ENCODE data around the gene KCNJ12. TPM values are rescaled to one million over a fixed set of nuclear protein-coding genes. Genes with fewer than 3 reads are reported as not detected.
"Not testable (repeated sequence)": the region's sequence is repeated elsewhere in the genome, so short reads cannot be mapped to it uniquely, and the experiment has no call there.

Gene KCNJ12
- total RNA-seq, 1 experiment from 2014 or later, result 0.21 TPM

GRCh38 chr17:21439015-21439336, 62.8 kb downstream of the KCNJ12 start:
- DNase-seq (ENCODE audit: low read depth), result not testable (repeated sequence)

- no peak for DNase-seq (ENCODE audit: low read depth)
Observed at GRCh38 chr17:21445091-21445650, 69.0 kb downstream of the KCNJ12 start.

- DNase-seq (ENCODE audit: low read depth), result not testable (repeated sequence)
Observed at GRCh38 chr17:21447552-21447951, 71.4 kb downstream of the KCNJ12 start.

GRCh38 chr17:21449891-21450290, 73.7 kb downstream of the KCNJ12 start:
- DNase-seq (ENCODE audit: low read depth), result not testable (repeated sequence)

GRCh38 chr17:21451975-21452374, 75.8 kb downstream of the KCNJ12 start:
- DNase-seq (ENCODE audit: low read depth), result no peak

- no peak for DNase-seq (ENCODE audit: low read depth)
Observed at GRCh38 chr17:21452377-21453143, 76.4 kb downstream of the KCNJ12 start.

- no peak for DNase-seq (ENCODE audit: low read depth)
Observed at GRCh38 chr17:21453144-21453898, 77.2 kb downstream of the KCNJ12 start.

GRCh38 chr17:21454006-21454405, 77.8 kb downstream of the KCNJ12 start:
- DNase-seq (ENCODE audit: low read depth), result not testable (repeated sequence)

GRCh38 chr17:21454441-21454840, 78.3 kb downstream of the KCNJ12 start:
- no peak for DNase-seq (ENCODE audit: low read depth)

GRCh38 chr17:21455761-21456160, 79.6 kb downstream of the KCNJ12 start:
- no peak for DNase-seq (ENCODE audit: low read depth)

- DNase-seq (ENCODE audit: low read depth), result not testable (repeated sequence)
Observed at GRCh38 chr17:21456449-21456848, 80.3 kb downstream of the KCNJ12 start.

- DNase-seq (ENCODE audit: low read depth), result peak; percentile 95
Observed at GRCh38 chr17:21457051-21458026, 81.2 kb downstream of the KCNJ12 start.

- no peak for DNase-seq (ENCODE audit: low read depth)
Observed at GRCh38 chr17:21458054-21458453, 81.9 kb downstream of the KCNJ12 start.

- no peak for DNase-seq (ENCODE audit: low read depth)
Observed at GRCh38 chr17:21459536-21459935, 83.4 kb downstream of the KCNJ12 start.

- peak; percentile 47 for DNase-seq (ENCODE audit: low read depth)
Observed at GRCh38 chr17:21460358-21460757, 84.2 kb downstream of the KCNJ12 start.

- no peak for DNase-seq (ENCODE audit: low read depth)
Observed at GRCh38 chr17:21462237-21462636, 86.1 kb downstream of the KCNJ12 start.

GRCh38 chr17:21463204-21463661, 87.1 kb downstream of the KCNJ12 start:
- no peak for DNase-seq (ENCODE audit: low read depth)

- no peak for DNase-seq (ENCODE audit: low read depth)
Observed at GRCh38 chr17:21463779-21464407, 87.7 kb downstream of the KCNJ12 start.

- no peak for DNase-seq (ENCODE audit: low read depth)
Observed at GRCh38 chr17:21464611-21465021, 88.5 kb downstream of the KCNJ12 start.

GRCh38 chr17:21466550-21466949, 90.4 kb downstream of the KCNJ12 start:
- DNase-seq (ENCODE audit: low read depth), result no peak

GRCh38 chr17:21467196-21467595, 91.0 kb downstream of the KCNJ12 start:
- DNase-seq (ENCODE audit: low read depth), result no peak
